Osteocyte (in vitro differentiated cells): Measurements from ENCODE around the gene MYZAP. TPM values are rescaled to one million over a fixed set of nuclear protein-coding genes. Genes with fewer than 3 reads are reported as not detected.

Source experiments
- DNase-seq: peaks from one replicate; pipeline ENCODE4 v3.0.0; 2021; ENCODE audit warnings: mixed read lengths; ENCODE audit not compliant: unreplicated experiment; ENCODE audit errors: extremely low spot score
- H3K27ac Mint-ChIP-seq: one replicate; pipeline ENCODE4 v1.8.0; 2021; ENCODE audit warnings: mild to moderate bottlenecking, mixed read lengths; ENCODE audit not compliant: unreplicated experiment
- H3K27me3 Mint-ChIP-seq: one replicate; pipeline ENCODE4 v1.8.0; 2021; ENCODE audit warnings: mixed read lengths; ENCODE audit not compliant: unreplicated experiment
- H3K36me3 Mint-ChIP-seq: one replicate; pipeline ENCODE4 v1.8.0; 2021; ENCODE audit warnings: mixed read lengths; ENCODE audit not compliant: unreplicated experiment
- H3K4me1 Mint-ChIP-seq: one replicate; pipeline ENCODE4 v1.8.0; 2021; ENCODE audit warnings: mixed read lengths; ENCODE audit not compliant: unreplicated experiment
- H3K4me3 Mint-ChIP-seq: one replicate; pipeline ENCODE4 v1.8.0; 2021; ENCODE audit warnings: mild to moderate bottlenecking, moderate library complexity, mixed read lengths; ENCODE audit not compliant: unreplicated experiment
- H3K9me3 Mint-ChIP-seq: one replicate; pipeline ENCODE4 v1.8.0; 2021; ENCODE audit warnings: mixed read lengths; ENCODE audit not compliant: unreplicated experiment
- total RNA-seq: library from RNA; stranded (reverse); gene quantifications from 2 replicates; pipeline ENCODE4 v1.2.1, GENCODE V29; 2021
- TF ChIP-seq, protein P1 (sequence below): fragments of 200-600 bp; sonication (generic); IDR thresholded peaks from 2 replicates; pipeline ENCODE4 v1.5.0; 2021; ENCODE audit warnings: antibody characterized with exemption, mild to moderate bottlenecking, moderate library complexity

MYZAP gene
- total RNA-seq, 1 donor from 2014 or later, result 1.4 TPM

DNA sequence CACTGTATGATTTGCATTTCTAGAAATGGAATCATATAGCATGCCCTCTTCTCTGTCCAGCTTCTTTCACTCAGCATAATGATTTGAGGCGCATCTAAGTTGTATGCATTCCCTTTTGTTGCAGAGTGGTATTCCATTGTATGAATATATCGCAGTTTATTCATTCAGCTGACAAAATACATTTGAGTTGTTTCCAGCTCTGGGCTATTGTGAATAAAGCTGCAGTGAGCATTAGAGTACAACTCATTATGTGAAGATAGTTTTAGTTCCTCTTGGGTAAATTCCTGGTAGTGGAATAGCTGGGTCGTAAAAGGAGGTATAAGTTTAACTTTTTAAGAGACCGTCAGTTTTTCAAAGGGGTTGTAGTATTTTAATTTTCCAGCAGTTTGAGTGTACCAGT lies 76.3 kb downstream of the MYZAP start:
- TF ChIP-seq, protein P1, sequence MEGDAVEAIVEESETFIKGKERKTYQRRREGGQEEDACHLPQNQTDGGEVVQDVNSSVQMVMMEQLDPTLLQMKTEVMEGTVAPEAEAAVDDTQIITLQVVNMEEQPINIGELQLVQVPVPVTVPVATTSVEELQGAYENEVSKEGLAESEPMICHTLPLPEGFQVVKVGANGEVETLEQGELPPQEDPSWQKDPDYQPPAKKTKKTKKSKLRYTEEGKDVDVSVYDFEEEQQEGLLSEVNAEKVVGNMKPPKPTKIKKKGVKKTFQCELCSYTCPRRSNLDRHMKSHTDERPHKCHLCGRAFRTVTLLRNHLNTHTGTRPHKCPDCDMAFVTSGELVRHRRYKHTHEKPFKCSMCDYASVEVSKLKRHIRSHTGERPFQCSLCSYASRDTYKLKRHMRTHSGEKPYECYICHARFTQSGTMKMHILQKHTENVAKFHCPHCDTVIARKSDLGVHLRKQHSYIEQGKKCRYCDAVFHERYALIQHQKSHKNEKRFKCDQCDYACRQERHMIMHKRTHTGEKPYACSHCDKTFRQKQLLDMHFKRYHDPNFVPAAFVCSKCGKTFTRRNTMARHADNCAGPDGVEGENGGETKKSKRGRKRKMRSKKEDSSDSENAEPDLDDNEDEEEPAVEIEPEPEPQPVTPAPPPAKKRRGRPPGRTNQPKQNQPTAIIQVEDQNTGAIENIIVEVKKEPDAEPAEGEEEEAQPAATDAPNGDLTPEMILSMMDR, result no peak
- Mint-ChIP-seq H3K27me3 (peaks cover 3% of the 10 kb centered on the region), H3K27ac (no peak overlapping the region), H3K4me3 (peak overlapping the region; percentile 35), H3K36me3 (peaks cover 5% of the 10 kb centered on the region), H3K4me1 (peaks cover 20% of the 10 kb centered on the region), H3K9me3 (no peaks in the 10 kb centered on the region)
- DNase-seq, result no peak

DNA sequence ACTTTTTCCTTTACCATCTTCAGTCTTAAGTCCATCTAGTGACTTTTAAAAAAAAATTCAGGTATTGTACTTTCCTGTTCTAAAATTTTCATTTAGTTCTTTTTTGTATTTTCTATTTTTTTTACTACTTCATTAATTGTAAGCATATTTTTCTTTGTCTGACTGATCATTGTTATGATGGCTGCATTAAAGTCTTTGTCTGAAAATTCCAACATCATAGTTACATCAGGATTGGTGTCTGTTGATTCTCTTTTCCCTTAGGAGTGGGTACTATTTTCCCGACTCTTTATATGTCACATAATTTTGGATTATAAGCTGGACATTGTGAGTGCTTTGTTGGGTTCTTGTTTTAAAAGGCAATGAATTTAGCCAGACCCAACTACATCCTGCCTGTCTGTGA lies 79.9 kb downstream of the MYZAP start:
- TF ChIP-seq, protein P1, result no peak
- Mint-ChIP-seq H3K27me3 (peaks cover 3% of the 10 kb centered on the region), H3K36me3 (peaks cover 5% of the 10 kb centered on the region), H3K4me1 (peaks cover 20% of the 10 kb centered on the region), H3K9me3 (no peaks in the 10 kb centered on the region), H3K27ac (peak overlapping the region; percentile 27), H3K4me3 (no peak overlapping the region)
- no peak for DNase-seq

DNA sequence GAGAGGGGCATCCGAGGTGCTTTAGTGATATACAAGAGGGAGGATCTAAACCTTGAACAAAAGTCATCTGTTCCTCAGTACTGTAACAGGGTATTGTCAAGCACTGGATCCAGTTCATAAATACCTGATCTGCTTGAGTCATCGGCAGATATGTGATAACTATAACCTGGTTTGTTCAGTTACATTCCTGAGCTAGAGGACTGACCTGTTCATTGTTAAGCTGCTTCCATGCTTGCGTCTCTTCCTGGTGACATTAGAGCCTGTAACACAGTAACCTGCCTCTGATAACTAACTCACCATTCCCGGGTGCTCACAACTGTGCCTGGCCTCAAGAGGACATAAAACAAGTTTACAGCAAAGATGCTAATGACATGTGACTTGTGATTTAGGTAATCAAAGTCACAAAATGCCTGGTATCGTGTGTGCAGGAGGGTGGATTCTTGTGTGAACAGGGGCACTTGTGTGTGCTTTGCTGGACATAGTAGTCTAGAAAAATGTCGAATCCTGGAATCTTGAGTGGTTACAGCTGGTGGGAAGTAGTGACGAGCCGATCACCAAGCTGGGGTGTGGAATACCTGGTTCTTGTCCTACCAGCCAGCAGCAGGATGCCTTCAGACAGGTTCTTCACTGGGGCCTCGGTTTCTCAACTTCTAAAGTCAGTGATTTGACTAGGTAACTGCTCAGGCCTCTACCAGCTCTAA lies 83.9 kb downstream of the MYZAP start:
- TF ChIP-seq, protein P1, result no peak
- Mint-ChIP-seq H3K4me1 (peaks cover 15% of the 10 kb centered on the region), H3K36me3 (peaks cover 4% of the 10 kb centered on the region), H3K9me3 (no peaks in the 10 kb centered on the region), H3K27me3 (no peaks in the 10 kb centered on the region), H3K4me3 (no peak overlapping the region), H3K27ac (no peak overlapping the region)
- no peak for DNase-seq

DNA sequence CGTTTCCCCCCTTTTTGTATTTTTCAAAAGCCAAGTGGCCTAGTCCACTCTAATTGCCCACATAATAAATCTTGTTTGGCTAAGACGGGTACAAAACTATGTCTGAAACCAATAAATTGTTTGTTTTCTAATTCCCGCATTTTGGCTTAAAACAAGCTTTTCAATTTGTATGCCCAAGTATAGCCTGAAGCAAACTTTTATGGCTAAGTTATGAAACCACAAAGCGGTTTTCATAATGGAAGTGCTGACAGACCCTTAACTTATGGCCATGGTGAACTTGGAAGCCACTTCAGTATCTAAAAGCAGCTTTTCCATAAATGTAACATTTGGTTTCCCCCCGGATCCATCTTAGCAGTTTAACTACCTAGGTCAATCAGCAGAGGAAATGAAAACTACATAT lies 84.9 kb downstream of the MYZAP start:
- Mint-ChIP-seq H3K36me3 (no peaks in the 10 kb centered on the region), H3K9me3 (no peaks in the 10 kb centered on the region), H3K27me3 (no peaks in the 10 kb centered on the region), H3K27ac (no peak overlapping the region), H3K4me1 (peaks cover 15% of the 10 kb centered on the region), H3K4me3 (no peak overlapping the region)
- DNase-seq, result no peak
- TF ChIP-seq, protein P1, result no peak

DNA sequence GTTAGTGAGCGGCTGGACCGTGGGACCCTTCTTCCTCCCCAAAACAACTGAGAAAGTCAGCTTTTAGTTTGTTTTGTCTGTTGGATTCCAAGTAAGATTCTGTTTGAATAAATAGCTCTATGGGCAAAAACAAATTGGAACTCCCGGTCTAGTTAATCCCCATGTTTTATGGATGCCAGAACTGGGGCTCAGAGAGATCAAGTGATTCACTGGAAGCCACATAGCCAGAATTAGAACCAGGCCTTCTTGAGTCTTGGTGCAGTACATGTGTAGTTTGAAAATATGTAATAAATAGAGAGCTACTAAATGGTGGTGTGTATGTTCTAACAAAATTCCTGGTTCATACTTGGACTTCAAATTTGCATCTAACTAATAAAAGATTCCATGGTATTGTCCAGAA lies 85.5 kb downstream of the MYZAP start:
- H3K4me1 Mint-ChIP-seq, result peaks cover 13% of the 10 kb centered on the region
- no peak for DNase-seq
- no peaks in the 10 kb centered on the region for H3K27me3 Mint-ChIP-seq
- no peak overlapping the region for H3K4me3 Mint-ChIP-seq
- no peaks in the 10 kb centered on the region for H3K9me3 Mint-ChIP-seq
- no peaks in the 10 kb centered on the region for H3K36me3 Mint-ChIP-seq
- H3K27ac Mint-ChIP-seq, result no peak overlapping the region
- TF ChIP-seq, protein P1, result no peak
